HepG2 (cell line): ENCODE data around the gene NDUFS7. TPM values are rescaled to one million over a fixed set of nuclear protein-coding genes. Genes with fewer than 3 reads are reported as not detected.

Experiments
- CENPX ChIP-seq: sonication (generic); formaldehyde crosslinking; IDR thresholded peaks from 2 replicates; pipeline ENCODE4 v1.9.0; 2021; ENCODE audit warnings: mild to moderate bottlenecking, missing genetic modification reagents, moderate library complexity
- DDIT3 ChIP-seq: sonication (generic); formaldehyde crosslinking; IDR thresholded peaks from 2 replicates; pipeline ENCODE4 v1.4.0; 2020; ENCODE audit warnings: mild to moderate bottlenecking, missing genetic modification reagents
- FOXP4 ChIP-seq: sonication (generic); formaldehyde crosslinking; IDR thresholded peaks from 2 replicates; pipeline ENCODE4 v1.4.0; 2020; ENCODE audit warnings: missing genetic modification reagents
- LBX2 ChIP-seq: sonication (generic); formaldehyde crosslinking; IDR thresholded peaks from 2 replicates; pipeline ENCODE4 v1.5.0; 2020; ENCODE audit warnings: missing genetic modification reagents, mild to moderate bottlenecking, borderline replicate concordance
- POLR2A ChIP-seq, 2 experiments: IDR thresholded peaks; 2 replicates each; pipeline ENCODE4 v1.6.1; 2011; ENCODE audit warnings: low read depth in 2 of 2, low read length in 2 of 2, mild to moderate bottlenecking in 1 of 2, moderate library complexity in 1 of 2; ENCODE audit not compliant: insufficient read depth in 1 of 2
- REXO4 ChIP-seq: sonication (generic); formaldehyde crosslinking; IDR thresholded peaks from 2 replicates; pipeline ENCODE4 v1.8.0; 2022; ENCODE audit warnings: missing genetic modification reagents, mild to moderate bottlenecking, borderline replicate concordance
- XRCC5 ChIP-seq: fragments of 200-400 bp; formaldehyde crosslinking; optimal IDR thresholded peaks from 2 replicates; pipeline ENCODE3; 2017; ENCODE audit warnings: mild to moderate bottlenecking, low read length
- ZBED4 ChIP-seq: sonication (generic); formaldehyde crosslinking; IDR thresholded peaks from 2 replicates; pipeline ENCODE4 v1.4.0; 2020; ENCODE audit warnings: missing genetic modification reagents, borderline replicate concordance
- ZBTB49 ChIP-seq: sonication (generic); formaldehyde crosslinking; IDR thresholded peaks from 2 replicates; pipeline ENCODE4 v1.4.0; 2020; ENCODE audit warnings: missing genetic modification reagents, borderline replicate concordance
- ZNF263 ChIP-seq: sonication (generic); formaldehyde crosslinking; IDR thresholded peaks from 2 replicates; pipeline ENCODE4 v1.4.0; 2020; ENCODE audit warnings: missing genetic modification reagents
- ZNF30 ChIP-seq: sonication (generic); formaldehyde crosslinking; IDR thresholded peaks from 2 replicates; pipeline ENCODE4 v1.5.0; 2020; ENCODE audit warnings: mild to moderate bottlenecking, missing genetic modification reagents
- ZNF44 ChIP-seq: sonication (generic); formaldehyde crosslinking; IDR thresholded peaks from 2 replicates; pipeline ENCODE4 v1.5.1; 2020; ENCODE audit warnings: mild to moderate bottlenecking, missing genetic modification reagents
- ZNF558 ChIP-seq: sonication (generic); formaldehyde crosslinking; IDR thresholded peaks from 2 replicates; pipeline ENCODE4 v1.9.0; 2022; ENCODE audit warnings: mild to moderate bottlenecking, missing genetic modification reagents, borderline replicate concordance
- ZNF674 ChIP-seq: sonication (generic); formaldehyde crosslinking; IDR thresholded peaks from 2 replicates; pipeline ENCODE4 v1.5.0; 2020; ENCODE audit warnings: low read depth, mild to moderate bottlenecking, missing genetic modification reagents
- ZNF703 ChIP-seq: sonication (generic); formaldehyde crosslinking; IDR thresholded peaks from 2 replicates; pipeline ENCODE4 v1.5.1; 2020; ENCODE audit warnings: missing genetic modification reagents, mild to moderate bottlenecking, moderate library complexity, borderline replicate concordance
- polyA plus RNA-seq, 8 experiments: library from polyadenylated mRNA; depleted of rRNA in 3 of 8; stranded (reverse) in 7 of 8; unstranded in 1 of 8; fragments of >200 nt; fragmentation: Illumina TruSeq in 4 of 8; extraction: Trizol in 4 of 8; gene quantifications; 2 replicates each; pipeline versions ENCODE4 v1.2.1 to v1.2.3, GENCODE V29; 2011 to 2016; ENCODE audit warnings: low read depth in 4 of 8, missing spikeins in 1 of 8, mixed read lengths in 1 of 8; ENCODE audit not compliant: insufficient read depth in 1 of 8
- total RNA-seq, 5 experiments: library from RNA; depleted of rRNA; stranded (reverse); fragments of >200 nt; fragmentation: Illumina TruSeq; extraction: Trizol; gene quantifications; 2 replicates each; pipeline ENCODE4 v1.2.3, GENCODE V29; 2016; ENCODE audit warnings: low read depth in 1 of 5

The NDUFS7 gene
- total and polyA plus RNA-seq, 2 of the 13 experiments (the other 11 are each of a cell fraction or from before 2014, with no cell fraction given): 34.3 to 66.9 TPM

GRCh38 chr19:1438035-1438932, 54.6 kb downstream of the NDUFS7 start, which contains the start of gene RPS15 (continued):
- TF ChIP-seq LBX2 (CRISPR knock-in tag) (peak; percentile 61; the same call in 1 of the 2 replicates), ZNF674 (0 out of 2 replicates have a peak, but pooled peaks have one; percentile 52), ZNF263 (CRISPR knock-in tag) (peak; percentile 67), ZNF44 (no peak; the same call in 1 of the 2 replicates), ZNF558 (CRISPR knock-in tag) (0 out of 2 replicates have a peak, but pooled peaks have one; percentile 46), REXO4 (peak; percentile 63; the same call in 1 of the 2 replicates), CENPX (CRISPR knock-in tag) (no peak), ZBED4 (CRISPR knock-in tag) (peak; percentile 45; the same call in 1 of the 2 replicates), XRCC5 (peak; percentile 99), ZNF30 (CRISPR knock-in tag) (0 out of 2 replicates have a peak, but pooled peaks have one; percentile 18), DDIT3 (CRISPR knock-in tag) (no peak; the same call in 1 of the 2 replicates), ZBTB49 (no peak), POLR2A (IDR thresholded peaks at IDR 0.05; ENCODE audit: insufficient read depth in 1 of 2, low read depth in 2 of 2, low read length in 2 of 2) (peak; percentile 99), FOXP4 (CRISPR knock-in tag) (peak; percentile 77), ZNF703 (CRISPR knock-in tag) (no peak; the same call in 1 of the 2 replicates)
